Activated T-helper 9 cell treated with anti-CD3 and anti-CD28 coated beads, Interleukin-2, amount 50 U/mL, for 16 hours (primary cell): Measurements from ENCODE around the gene PDP2.

Experiments
- DNase-seq: peaks from one replicate; pipeline ENCODE4 v3.0.0-alpha.2; 2020; ENCODE audit warnings: low read depth

Gene PDP2

DNA sequence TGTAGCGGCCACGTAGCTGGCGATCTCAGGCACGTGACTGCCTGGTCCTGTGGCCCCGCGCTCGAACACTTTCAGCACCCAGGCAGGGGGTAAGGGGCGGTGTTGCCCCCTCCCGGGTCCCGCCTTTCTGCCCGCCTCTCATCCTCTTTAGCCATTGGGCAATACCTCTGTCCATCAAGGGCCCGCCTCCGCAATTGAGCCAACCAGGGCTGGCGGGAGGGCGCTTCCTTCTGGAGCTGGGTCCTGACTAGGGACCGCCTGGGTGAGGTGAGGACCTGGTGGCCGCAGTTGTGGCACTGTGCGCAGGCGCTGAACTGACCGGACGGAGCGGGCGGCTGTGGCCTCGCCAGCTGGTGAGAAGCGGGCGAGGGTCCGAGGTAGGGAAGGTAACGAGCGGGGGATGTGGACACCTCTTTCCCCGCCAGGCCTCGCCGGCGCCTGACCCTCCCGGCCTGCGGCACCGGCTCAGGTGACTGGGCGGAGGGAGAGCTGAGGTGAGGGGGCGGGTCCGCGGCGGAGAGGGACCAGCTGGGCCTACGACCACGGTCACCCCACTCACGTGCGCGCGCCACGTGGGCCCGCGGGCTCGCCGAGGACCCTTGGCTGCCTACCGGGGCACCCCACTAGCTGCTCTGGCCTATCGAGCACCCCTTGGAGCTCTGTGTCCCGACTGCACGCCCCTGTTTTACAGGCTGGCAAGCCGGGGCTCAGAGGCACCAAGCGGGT, at the start of gene PDP2:
Gene PDP2 (plus strand): TSS at position 228 of the 726 bp plus-strand sequence. CDS start 3,770 bp downstream, outside the sequence.
- DNase-seq, result peak; percentile 79

- DNase-seq, result no peak
These were observed 48.1 kb upstream of the PDP2 start for GRCh38 chr16:66832190-66832589.

- no peak for DNase-seq
These were observed 47.5 kb upstream of the PDP2 start for GRCh38 chr16:66832661-66833305.

DNA sequence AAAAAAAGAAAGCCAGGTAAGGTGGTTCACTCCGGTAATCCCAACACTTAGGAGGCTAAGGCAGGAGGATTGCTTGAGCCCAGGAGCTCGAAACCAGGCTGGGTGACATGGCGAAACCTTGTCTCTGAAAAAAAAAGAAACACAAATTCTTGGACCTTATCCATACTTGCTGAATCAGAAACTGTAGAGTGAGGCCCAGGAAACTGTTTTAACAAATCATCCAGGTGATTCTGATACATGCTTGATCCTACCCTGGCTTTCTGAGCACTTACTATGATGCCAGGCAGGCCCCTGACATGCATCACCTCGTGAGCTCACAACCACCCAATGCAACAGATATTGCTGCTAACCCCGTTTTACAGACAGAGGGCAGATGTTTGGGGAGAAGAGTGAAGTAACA, 45.6 kb upstream of the PDP2 start:
- DNase-seq, result no peak

- DNase-seq, result no peak
These were observed 39.4 kb upstream of the PDP2 start for GRCh38 chr16:66840883-66841282.

GRCh38 chr16:66841366-66841765, 38.9 kb upstream of the PDP2 start:
- no peak for DNase-seq

DNA sequence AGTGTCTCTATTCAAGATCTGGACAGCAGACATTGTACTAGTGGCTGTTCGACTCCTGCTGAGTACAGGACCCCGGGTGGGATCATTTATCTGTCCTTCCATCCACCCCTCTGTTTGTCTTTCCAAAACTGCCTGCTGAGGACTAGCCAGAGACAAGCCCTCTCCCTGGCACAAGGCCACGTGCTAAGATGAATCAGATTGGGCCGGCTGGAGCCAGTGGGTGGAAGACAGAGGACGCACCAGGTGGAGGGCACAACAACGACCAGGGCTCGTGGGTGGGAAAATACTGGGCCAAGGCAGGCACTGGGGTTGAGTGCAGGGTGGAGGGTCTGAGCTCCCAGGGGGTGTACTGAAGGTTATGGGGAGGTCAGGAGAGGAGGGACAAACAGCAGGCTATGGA, 37.5 kb upstream of the PDP2 start:
- DNase-seq, result no peak

DNA sequence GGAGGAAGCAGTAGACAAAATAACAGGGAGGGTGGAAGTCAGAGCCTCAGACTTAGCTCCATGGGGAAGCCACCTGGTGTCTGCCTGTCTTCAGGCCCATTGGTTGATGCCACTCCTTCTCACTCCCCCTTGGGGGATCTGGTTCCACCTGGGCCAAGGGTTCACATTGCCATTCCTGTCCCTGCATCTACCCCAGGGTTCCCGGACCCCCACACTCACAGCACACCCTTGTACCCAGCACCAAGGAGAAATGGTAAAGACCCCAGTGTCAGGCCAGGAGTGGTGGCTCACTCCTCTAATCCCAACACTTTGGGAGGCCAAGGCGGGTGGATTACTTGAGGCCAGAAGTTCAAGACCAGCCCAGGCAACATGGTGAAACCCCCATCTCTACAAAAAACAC, 37.1 kb upstream of the PDP2 start:
- DNase-seq, result no peak

DNA sequence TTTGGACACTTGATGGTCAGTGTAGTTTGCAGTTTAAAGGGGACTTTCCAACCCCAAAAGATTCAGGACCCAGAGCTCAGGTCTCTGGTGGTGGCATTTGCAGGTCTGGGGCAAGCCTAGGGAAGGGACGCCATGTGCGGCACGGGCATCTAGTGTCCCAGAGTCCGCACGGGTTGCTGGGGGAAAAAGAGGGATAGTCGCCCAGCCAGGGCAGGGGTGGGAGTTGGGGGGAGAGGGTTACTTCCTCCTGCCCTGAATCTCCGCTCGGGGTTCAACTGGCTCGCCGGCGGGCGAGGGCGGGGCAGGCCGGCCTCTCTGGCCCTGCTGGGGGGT, 36.3 kb upstream of the PDP2 start:
- DNase-seq, result no peak

GRCh38 chr16:66844342-66845079, 35.8 kb upstream of the PDP2 start, which contains the start of gene CA7:
CA7 (plus strand) TSS chr16:66844414; CDS start chr16:66844488, 74 bp downstream.
- no peak for DNase-seq

GRCh38 chr16:66845080-66845410, 35.3 kb upstream of the PDP2 start:
- no peak for DNase-seq

DNA sequence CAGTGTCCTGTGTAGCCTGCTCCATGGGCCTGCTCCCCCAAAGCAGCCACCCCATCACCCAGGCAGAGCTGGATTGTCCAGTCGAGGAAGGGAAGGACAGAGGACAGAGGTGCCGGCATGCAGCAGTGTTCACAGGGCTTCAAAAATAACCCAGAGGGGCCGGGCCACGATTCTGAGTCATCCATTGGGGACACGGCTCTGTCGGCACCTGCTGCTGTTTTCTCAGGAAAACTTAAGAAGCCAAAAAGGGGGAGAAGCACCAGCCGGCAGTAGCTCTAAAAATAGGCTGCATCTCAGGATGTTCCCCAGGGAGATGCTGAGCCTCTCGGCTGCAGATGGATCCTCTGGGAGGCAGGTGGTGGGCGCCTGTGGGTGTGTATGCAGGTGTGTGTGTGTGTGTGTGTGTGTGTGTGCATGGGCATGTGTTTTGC, 34.5 kb upstream of the PDP2 start:
- no peak for DNase-seq

DNA sequence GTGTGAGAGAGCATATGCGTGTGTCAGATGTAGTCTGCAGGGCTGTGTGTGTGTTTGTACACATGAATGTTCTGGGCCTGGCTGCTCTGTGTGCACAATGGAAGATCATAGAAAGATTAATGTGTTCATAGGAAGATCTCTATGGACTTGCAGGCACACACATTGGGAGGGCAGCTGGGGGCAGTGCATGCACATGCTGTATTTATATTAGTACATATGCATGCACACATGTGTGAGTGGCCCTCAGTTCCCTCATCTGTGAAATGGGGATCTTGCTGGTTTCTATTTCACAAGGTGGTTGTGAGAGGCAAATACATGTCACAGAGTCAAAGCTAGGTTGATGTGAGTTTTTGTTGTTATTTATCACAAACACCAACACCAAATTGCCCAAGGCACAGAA, 34.0 kb upstream of the PDP2 start:
- DNase-seq, result no peak

GRCh38 chr16:66846831-66847230, 33.5 kb upstream of the PDP2 start:
- DNase-seq, result no peak

DNA sequence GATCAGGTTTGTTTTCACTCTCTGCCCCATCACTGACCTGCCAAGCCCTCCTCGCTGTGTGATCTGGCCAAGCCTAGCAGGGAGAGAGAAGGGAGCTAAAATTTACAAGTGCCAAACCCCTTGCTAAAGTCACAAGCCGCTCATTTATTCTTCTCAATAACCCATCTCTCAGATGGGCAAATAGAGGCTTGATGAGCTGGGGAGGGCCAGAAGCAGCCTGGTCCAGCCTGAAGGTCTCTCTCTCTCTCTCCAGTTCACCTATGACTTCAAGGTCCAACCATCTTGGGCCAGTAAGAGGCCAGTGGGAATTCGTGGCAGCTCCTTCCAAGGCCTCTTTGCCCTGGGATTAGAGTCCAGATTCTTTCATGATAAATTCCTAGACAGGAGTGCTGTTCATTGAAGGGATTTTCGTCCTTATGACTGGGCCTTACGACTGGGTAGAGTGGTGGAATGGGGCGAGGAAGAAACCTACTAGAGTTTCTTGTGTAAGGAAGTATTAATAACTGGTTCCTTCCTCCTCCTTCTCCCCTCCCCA, 32.7 kb upstream of the PDP2 start:
- DNase-seq, result no peak

DNA sequence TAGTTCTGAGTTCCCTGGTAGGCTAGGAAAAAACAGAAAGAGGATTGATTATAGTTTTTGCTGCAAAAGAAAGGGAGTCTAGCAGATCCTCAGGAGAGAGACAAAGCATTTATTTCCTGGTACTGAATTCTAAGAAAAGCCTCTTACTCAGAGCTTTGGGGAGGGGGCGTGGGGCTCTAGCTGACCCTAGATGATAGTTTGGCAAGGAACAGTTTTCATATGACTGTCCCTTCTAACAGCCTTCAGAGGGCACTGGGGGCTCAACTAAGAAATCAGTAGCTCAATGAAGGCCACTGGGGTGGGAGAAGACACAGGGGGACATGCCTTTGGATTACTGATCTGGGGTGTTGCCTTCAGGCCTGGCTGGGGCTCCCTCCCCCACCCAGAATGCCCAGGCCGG, 32.1 kb upstream of the PDP2 start:
- no peak for DNase-seq

DNA sequence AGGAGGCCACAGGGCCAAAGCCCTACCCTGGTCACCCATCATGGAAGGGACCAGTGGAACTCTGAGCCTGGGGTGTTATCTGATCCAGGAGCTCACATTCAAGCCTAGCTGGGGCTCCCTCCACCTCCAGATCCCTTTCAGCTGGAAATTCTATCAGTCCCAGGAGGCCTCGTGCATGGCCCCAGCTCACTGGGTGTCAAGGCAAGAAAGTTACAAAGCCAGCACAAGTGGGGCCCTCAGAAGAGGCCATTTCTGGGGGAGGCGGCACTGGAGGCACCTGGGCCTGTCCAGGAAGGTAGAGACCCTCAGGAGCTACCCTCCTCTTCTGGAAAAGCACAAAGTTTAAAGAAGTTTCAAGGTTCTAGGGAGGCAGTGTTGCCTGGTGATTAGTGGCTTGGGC, 31.3 kb upstream of the PDP2 start:
- no peak for DNase-seq

- no peak for DNase-seq
These were observed 30.8 kb upstream of the PDP2 start for GRCh38 chr16:66849549-66849948.

DNA sequence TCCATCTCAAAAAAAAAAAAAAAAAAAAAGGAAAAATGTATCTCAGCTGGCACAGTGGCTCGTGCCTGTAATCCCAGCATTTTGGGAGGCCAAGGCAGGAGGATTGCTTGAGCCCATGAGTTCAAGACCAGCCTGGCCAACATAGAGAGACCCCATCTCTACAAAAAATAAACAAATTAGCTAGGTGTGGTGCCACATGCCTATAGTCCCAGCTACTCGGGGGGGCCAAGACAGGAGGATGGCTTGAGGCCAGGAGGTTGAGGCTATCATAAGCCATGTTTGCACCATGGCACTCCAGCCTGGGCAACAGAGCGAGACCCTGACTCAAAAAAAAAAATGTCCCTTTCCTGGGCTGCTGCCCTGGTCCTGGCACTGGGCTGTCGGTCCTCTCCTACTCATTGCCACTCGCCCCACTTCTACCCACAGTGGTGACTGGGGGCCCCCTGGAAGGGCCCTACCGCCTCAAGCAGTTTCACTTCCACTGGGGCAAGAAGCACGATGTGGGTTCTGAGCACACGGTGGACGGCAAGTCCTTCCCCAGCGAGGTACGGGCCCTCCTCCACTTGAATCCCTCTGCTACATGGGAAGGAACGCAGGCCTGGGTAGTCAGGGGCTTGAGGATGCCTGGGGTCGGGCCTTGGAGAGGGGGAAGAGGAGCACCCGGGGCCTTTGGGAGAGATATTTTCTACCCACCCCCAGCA, 30.1 kb upstream of the PDP2 start:
- no peak for DNase-seq

- DNase-seq, result no peak
These were observed 28.9 kb upstream of the PDP2 start for GRCh38 chr16:66851166-66851964.
